K562 (cell line): ENCODE results near the gene GJC2. TPM values are rescaled to one million over a fixed set of nuclear protein-coding genes. Genes with fewer than 3 reads are reported as not detected.

Source experiments
- CBX5 ChIP-seq: IDR thresholded peaks from 2 replicates; pipeline ENCODE4 v1.6.1; 2014; ENCODE audit warnings: low read depth, borderline replicate concordance
- CC2D1A ChIP-seq: fragments of 450-650 bp; IDR thresholded peaks from 2 replicates; pipeline ENCODE4 v1.6.1; 2017; ENCODE audit warnings: mild to moderate bottlenecking
- FOXJ2 ChIP-seq: fragments of 200-800 bp; sonication (Bioruptor generic); IDR thresholded peaks from 2 replicates; pipeline ENCODE4 v1.6.1; 2016; ENCODE audit warnings: missing genetic modification characterization, missing compliant biosample characterization
- GABPA ChIP-seq: fragments of 200-800 bp; sonication (Bioruptor generic); conservative IDR thresholded peaks from 2 replicates; pipeline ENCODE4 v1.6.1; 2016; ENCODE audit warnings: low read depth, missing genetic modification characterization, missing compliant biosample characterization
- GATAD2A ChIP-seq: fragments of 450-650 bp; IDR thresholded peaks from 2 replicates; pipeline ENCODE4 v1.6.1; 2017
- HDAC1 ChIP-seq, 2 experiments: fragments of 450-650 bp; IDR thresholded peaks; 2 replicates each; pipeline ENCODE4 v1.6.1; 2016 to 2017; ENCODE audit warnings: inconsistent platforms in 1 of 2, mild to moderate bottlenecking in 1 of 2, moderate library complexity in 1 of 2
- HDAC2 ChIP-seq: fragments of 450-650 bp; IDR thresholded peaks from 2 replicates; pipeline ENCODE4 v1.6.1; 2016; ENCODE audit warnings: mild to moderate bottlenecking
- KLF16 ChIP-seq: IDR thresholded peaks from 2 replicates; pipeline ENCODE4 v1.6.1; 2016; ENCODE audit warnings: antibody characterized with exemption
- KLF6 ChIP-seq: fragments of 250-450 bp; sonication (Bioruptor Pico); IDR thresholded peaks from 2 replicates; pipeline ENCODE4 v1.4.0; 2020; ENCODE audit warnings: mild to moderate bottlenecking, moderate library complexity, borderline replicate concordance
- MEF2A ChIP-seq: IDR thresholded peaks from 2 replicates; pipeline ENCODE4 v1.6.1; 2011; ENCODE audit warnings: low read depth, mild to moderate bottlenecking, low read length, moderate library complexity; ENCODE audit not compliant: control insufficient read depth
- MEF2D ChIP-seq: conservative IDR thresholded peaks from 2 replicates; pipeline ENCODE4 v1.6.1; 2016; ENCODE audit warnings: low read depth, missing genetic modification characterization, missing compliant biosample characterization
- MIER1 ChIP-seq: fragments of 450-650 bp; IDR thresholded peaks from 2 replicates; pipeline ENCODE4 v1.6.1; 2016; ENCODE audit warnings: antibody characterized with exemption, mild to moderate bottlenecking, low read depth
- NFE2 ChIP-seq: IDR thresholded peaks from 2 replicates; pipeline ENCODE4 v1.6.1; 2014; ENCODE audit warnings: antibody characterized with exemption, low read depth
- RBM25 ChIP-seq: fragments of 200-400 bp; formaldehyde crosslinking; IDR thresholded peaks from 2 replicates; pipeline ENCODE4 v1.6.1; 2018; ENCODE audit warnings: low read length, low read depth, moderate library complexity; ENCODE audit not compliant: severe bottlenecking
- SMAD3 ChIP-seq: fragments of 450-650 bp; formaldehyde crosslinking; conservative IDR thresholded peaks from 2 replicates; pipeline ENCODE4 v1.4.0; 2020; ENCODE audit warnings: mild to moderate bottlenecking
- SMARCA5 ChIP-seq: fragments of 450-650 bp; IDR thresholded peaks from 2 replicates; pipeline ENCODE4 v1.6.1; 2016
- SMARCB1 ChIP-seq: IDR thresholded peaks from 2 replicates; pipeline ENCODE4 v1.6.1; 2011; ENCODE audit warnings: improper control_type of control experiment, low read depth; ENCODE audit not compliant: insufficient read length
- SPI1 ChIP-seq: IDR thresholded peaks from 2 replicates; pipeline ENCODE4 v1.6.1; 2011; ENCODE audit warnings: low read depth, low read length, control low read depth, borderline replicate concordance
- STAT5A ChIP-seq: IDR thresholded peaks from 2 replicates; pipeline ENCODE4 v1.6.1; 2012; ENCODE audit warnings: low read length, inconsistent platforms, borderline replicate concordance
- TRIM25 ChIP-seq: fragments of 450-650 bp; IDR thresholded peaks from 2 replicates; pipeline ENCODE4 v1.7.0; 2016; ENCODE audit warnings: borderline replicate concordance
- XRCC4 ChIP-seq: IDR thresholded peaks from one replicate; pipeline ENCODE4 v1.6.1; 2011; ENCODE audit not compliant: insufficient read depth, insufficient read length; ENCODE audit errors: extremely low read depth
- ZBED1 ChIP-seq: IDR thresholded peaks from 2 replicates; pipeline ENCODE4 v1.6.1; 2014
- ZBTB7A ChIP-seq: IDR thresholded peaks from 2 replicates; pipeline ENCODE4 v1.6.1; 2011; ENCODE audit warnings: low read depth, mild to moderate bottlenecking, low read length, moderate library complexity, borderline replicate concordance; ENCODE audit not compliant: control insufficient read depth
- ZNF133 ChIP-seq: fragments of 250-450 bp; sonication (Bioruptor Pico); IDR thresholded peaks from 2 replicates; pipeline ENCODE4 v1.4.0; 2020; ENCODE audit warnings: mild to moderate bottlenecking
- ZNF134 ChIP-seq: fragments of 250-450 bp; sonication (Bioruptor Pico); conservative IDR thresholded peaks from 2 replicates; pipeline ENCODE4 v1.4.0; 2020
- ZNF197 ChIP-seq: fragments of 200-800 bp; sonication (Bioruptor generic); IDR thresholded peaks from 2 replicates; pipeline ENCODE4 v1.6.1; 2016; ENCODE audit warnings: low read depth, missing genetic modification characterization, missing compliant biosample characterization
- ZNF224 ChIP-seq: sonication (generic); formaldehyde crosslinking; IDR thresholded peaks from 2 replicates; pipeline ENCODE4 v1.8.0; 2022; ENCODE audit warnings: mild to moderate bottlenecking, missing genetic modification reagents
- ZNF311 ChIP-seq: fragments of 250-450 bp; sonication (Bioruptor Pico); IDR thresholded peaks from 2 replicates; pipeline ENCODE4 v1.4.0; 2020; ENCODE audit warnings: mild to moderate bottlenecking, moderate library complexity
- ZNF324 ChIP-seq: fragments of 250-450 bp; sonication (Bioruptor Pico); IDR thresholded peaks from 2 replicates; pipeline ENCODE4 v1.4.0; 2020; ENCODE audit warnings: mild to moderate bottlenecking
- ZNF561 ChIP-seq: fragments of 450-650 bp; formaldehyde crosslinking; conservative IDR thresholded peaks from 2 replicates; pipeline ENCODE4 v1.4.0; 2020; ENCODE audit warnings: mild to moderate bottlenecking, moderate library complexity
- ZNF785 ChIP-seq: fragments of 250-450 bp; sonication (Bioruptor Pico); IDR thresholded peaks from 2 replicates; pipeline ENCODE4 v1.4.0; 2020; ENCODE audit warnings: mild to moderate bottlenecking
- polyA plus RNA-seq, 8 experiments: library from polyadenylated mRNA; depleted of rRNA in 4 of 8; stranded (reverse) in 5 of 8; unstranded in 3 of 8; fragments of >200 nt; fragmentation: Nextera tagmentation in 2 of 8; fragmentation: Illumina TruSeq in 1 of 8; extraction: Ambion mirVana in 2 of 8; extraction: Trizol in 1 of 8; gene quantifications; 2 replicates each; pipeline versions ENCODE4 v1.2.1 to v1.2.3, GENCODE V29; 2011 to 2014; ENCODE audit warnings: inconsistent platforms in 1 of 8, missing spikeins in 1 of 8
- total RNA-seq, 7 experiments: library from RNA; depleted of rRNA in 6 of 7; stranded (reverse); fragments of >200 nt in 6 of 7; fragmentation: Illumina TruSeq in 2 of 7; extraction: Trizol in 2 of 7; gene quantifications; 2 replicates each; pipeline versions ENCODE4 v1.2.1 to v1.2.3, GENCODE V29; 2011 to 2021; ENCODE audit warnings: low replicate concordance in 1 of 7

The GJC2 gene
- total and polyA plus RNA-seq, 9 of the 15 experiments (the other 6 are each of a cell fraction or from before 2014, with no cell fraction given) = 0.03 to 0.62 (median 0.11) TPM; not detected in 2

GRCh38 chr1:228198977-228199590, 49.4 kb downstream of the GJC2 start (continued):
- TF ChIP-seq XRCC4 (no peak), HDAC1 (IDR thresholded peaks at IDR 0.05) (no peak), TRIM25 (no peak), SMARCB1 (no peak), ZNF134 (CRISPR knock-in tag) (no peak), NFE2 (peak; percentile 88), RBM25 (peak; percentile 3), ZNF133 (CRISPR knock-in tag) (no peak), KLF16 (no peak), ZNF224 (CRISPR knock-in tag) (no peak), SMAD3 (CRISPR knock-in tag) (no peak), HDAC2 (no peak), MIER1 (peak; percentile 83; the same call in 1 of the 2 replicates), SMARCA5 (no peak), ZNF311 (CRISPR knock-in tag) (no peak), SPI1 (no peak), ZNF785 (CRISPR knock-in tag) (no peak), FOXJ2 (tag) (no peak), ZNF561 (CRISPR knock-in tag) (no peak), MEF2D (tag) (no peak), MEF2A (no peak), ZNF197 (CRISPR knock-in tag) (no peak), CC2D1A (no peak), ZBED1 (no peak), ZBTB7A (no peak), GABPA (tag) (no peak), GATAD2A (no peak), CBX5 (peak; percentile 99), KLF6 (CRISPR knock-in tag) (no peak), STAT5A (peak; percentile 15; the same call in 1 of the 2 replicates), ZNF324 (no peak)
